ENCODE measurements around the gene ENPP1. TPM values are rescaled to one million over a fixed set of nuclear protein-coding genes. Genes with fewer than 3 reads are reported as not detected.
"Not testable (repeated sequence)": the region's sequence is repeated elsewhere in the genome, so short reads cannot be mapped to it uniquely, and the experiment has no call there.

The ENPP1 gene
- total RNA-seq, 2 experiments from 2014 or later, result 0.19 TPM; not detected in 1

GRCh38 chr6:131840936-131841583 is 33.2 kb downstream of the ENPP1 start:
- Mint-ChIP-seq H3K27me3 (ENCODE audit: low read depth) (peaks cover 15% of the 10 kb centered on the region), H3K4me1 (ENCODE audit: low read depth) (no peaks in the 10 kb centered on the region), H3K9me3 (no peaks in the 10 kb centered on the region), H3K36me3 (ENCODE audit: low read depth) (no peaks in the 10 kb centered on the region), H3K4me3 (no peak overlapping the region), H3K27ac (no peak overlapping the region)
- CTCF ChIA-PET, result interaction anchor here (1.6 kb wide), 1 partner anchor 69 kb away, joined by 3 read pairs; no protein-coding TSS in a partner anchor
- intact Hi-C loops (cut with micrococcal nuclease), result no loop called here
- no peak for DNase-seq

GRCh38 chr6:131843768-131844167 is 35.9 kb downstream of the ENPP1 start:
- H3K27ac Mint-ChIP-seq, result no peak overlapping the region
- CTCF ChIA-PET, result no interaction called here
- intact Hi-C loops (cut with micrococcal nuclease), result no loop called here
- H3K4me1 Mint-ChIP-seq (ENCODE audit: low read depth), result no peaks in the 10 kb centered on the region
- no peaks in the 10 kb centered on the region for H3K9me3 Mint-ChIP-seq
- no peak for DNase-seq
- peaks cover 10% of the 10 kb centered on the region for H3K27me3 Mint-ChIP-seq (ENCODE audit: low read depth)
- H3K36me3 Mint-ChIP-seq (ENCODE audit: low read depth), result no peaks in the 10 kb centered on the region
- no peak overlapping the region for H3K4me3 Mint-ChIP-seq

GRCh38 chr6:131844243-131844841 is 36.5 kb downstream of the ENPP1 start:
- no peak overlapping the region for H3K27ac Mint-ChIP-seq
- no peak for DNase-seq
- no peaks in the 10 kb centered on the region for H3K4me1 Mint-ChIP-seq (ENCODE audit: low read depth)
- no peaks in the 10 kb centered on the region for H3K36me3 Mint-ChIP-seq (ENCODE audit: low read depth)
- H3K27me3 Mint-ChIP-seq (ENCODE audit: low read depth), result peaks cover 13% of the 10 kb centered on the region
- CTCF ChIA-PET, result no interaction called here
- no peak overlapping the region for H3K4me3 Mint-ChIP-seq
- intact Hi-C loops (cut with micrococcal nuclease), result no loop called here
- no peaks in the 10 kb centered on the region for H3K9me3 Mint-ChIP-seq

GRCh38 chr6:131846023-131846663 is 38.3 kb downstream of the ENPP1 start:
- Mint-ChIP-seq H3K4me3 (no peak overlapping the region), H3K36me3 (ENCODE audit: low read depth) (no peaks in the 10 kb centered on the region), H3K9me3 (no peaks in the 10 kb centered on the region), H3K4me1 (ENCODE audit: low read depth) (no peaks in the 10 kb centered on the region), H3K27ac (no peak overlapping the region), H3K27me3 (ENCODE audit: low read depth) (peaks cover 13% of the 10 kb centered on the region)
- intact Hi-C loops (cut with micrococcal nuclease), result no loop called here
- CTCF ChIA-PET, result no interaction called here
- DNase-seq, result no peak

DNA sequence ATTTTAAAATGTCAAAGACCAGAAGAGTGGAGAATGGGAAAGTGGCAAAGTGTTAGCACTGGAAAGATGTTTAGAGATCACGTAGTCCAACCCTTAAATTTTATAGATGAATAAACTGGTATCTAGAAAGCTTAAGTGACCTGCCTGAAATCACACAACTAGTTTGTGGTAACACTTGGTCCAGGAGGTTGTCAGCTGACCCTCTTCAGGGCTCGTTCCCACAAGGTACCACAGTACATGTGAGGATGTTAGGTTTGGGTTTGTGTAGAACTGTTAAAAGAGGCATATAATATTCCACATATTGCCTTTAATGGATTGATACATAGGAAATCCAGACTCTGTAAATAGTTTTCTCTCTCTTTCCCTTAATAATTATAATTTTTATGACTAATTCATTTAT is 39.1 kb downstream of the ENPP1 start:
- intact Hi-C loops (cut with micrococcal nuclease), result no loop called here
- H3K4me3 Mint-ChIP-seq, result no peak overlapping the region
- H3K27me3 Mint-ChIP-seq (ENCODE audit: low read depth), result peaks cover 13% of the 10 kb centered on the region
- CTCF ChIA-PET, result no interaction called here
- H3K4me1 Mint-ChIP-seq (ENCODE audit: low read depth), result no peaks in the 10 kb centered on the region
- no peak for DNase-seq
- H3K9me3 Mint-ChIP-seq, result no peaks in the 10 kb centered on the region
- no peaks in the 10 kb centered on the region for H3K36me3 Mint-ChIP-seq (ENCODE audit: low read depth)
- no peak overlapping the region for H3K27ac Mint-ChIP-seq

- CTCF ChIA-PET, result no interaction called here
- Mint-ChIP-seq H3K4me1 (ENCODE audit: low read depth) (no peaks in the 10 kb centered on the region), H3K4me3 (no peak overlapping the region), H3K36me3 (ENCODE audit: low read depth) (no peaks in the 10 kb centered on the region), H3K9me3 (no peaks in the 10 kb centered on the region), H3K27me3 (ENCODE audit: low read depth) (peaks cover 7% of the 10 kb centered on the region), H3K27ac (no peak overlapping the region)
- no peak for DNase-seq
- intact Hi-C loops (cut with micrococcal nuclease), result no loop called here
These were observed 42.0 kb downstream of the ENPP1 start for GRCh38 chr6:131849799-131850198.

DNA sequence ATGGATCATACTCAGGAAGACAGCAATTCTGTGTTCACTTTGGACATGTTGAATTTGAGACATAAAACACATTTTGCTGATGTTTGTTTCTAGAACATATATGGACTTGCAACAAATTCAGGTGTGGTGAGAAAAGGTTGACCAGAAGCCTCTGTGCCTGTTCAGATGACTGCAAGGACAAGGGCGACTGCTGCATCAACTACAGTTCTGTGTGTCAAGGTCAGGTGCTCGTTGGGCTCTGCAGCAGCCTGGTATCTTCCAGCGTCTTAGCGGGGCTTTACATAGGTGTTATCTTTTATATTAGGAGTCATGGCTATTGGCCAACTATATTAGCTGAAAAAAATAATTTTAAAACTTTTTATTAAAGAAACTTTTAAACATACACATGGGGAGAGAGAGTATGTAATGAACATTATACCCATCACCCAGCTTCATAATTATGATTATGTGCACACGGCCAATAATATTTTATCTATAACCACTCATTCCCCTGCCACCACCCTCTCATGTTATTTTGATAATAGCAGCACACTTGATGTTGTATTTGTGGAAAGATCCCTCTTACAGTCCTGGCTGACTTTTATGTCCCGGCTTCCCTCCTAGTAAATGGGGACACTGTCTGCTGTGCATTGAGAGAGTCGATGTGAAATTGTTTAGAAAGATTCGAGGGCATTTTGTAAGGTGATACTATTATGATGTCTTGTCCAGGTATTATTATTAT is 43.4 kb downstream of the ENPP1 start:
- no peaks in the 10 kb centered on the region for H3K9me3 Mint-ChIP-seq
- intact Hi-C loops (cut with micrococcal nuclease), result no loop called here
- no peaks in the 10 kb centered on the region for H3K4me1 Mint-ChIP-seq (ENCODE audit: low read depth)
- DNase-seq, result no peak
- H3K4me3 Mint-ChIP-seq, result no peak overlapping the region
- no peak overlapping the region for H3K27ac Mint-ChIP-seq
- CTCF ChIA-PET, result interaction anchor here (1.1 kb wide), 1 partner anchor 13 kb away, joined by 3 read pairs; no protein-coding TSS in a partner anchor
- H3K36me3 Mint-ChIP-seq (ENCODE audit: low read depth), result no peaks in the 10 kb centered on the region
- H3K27me3 Mint-ChIP-seq (ENCODE audit: low read depth), result peaks cover 4% of the 10 kb centered on the region

DNA sequence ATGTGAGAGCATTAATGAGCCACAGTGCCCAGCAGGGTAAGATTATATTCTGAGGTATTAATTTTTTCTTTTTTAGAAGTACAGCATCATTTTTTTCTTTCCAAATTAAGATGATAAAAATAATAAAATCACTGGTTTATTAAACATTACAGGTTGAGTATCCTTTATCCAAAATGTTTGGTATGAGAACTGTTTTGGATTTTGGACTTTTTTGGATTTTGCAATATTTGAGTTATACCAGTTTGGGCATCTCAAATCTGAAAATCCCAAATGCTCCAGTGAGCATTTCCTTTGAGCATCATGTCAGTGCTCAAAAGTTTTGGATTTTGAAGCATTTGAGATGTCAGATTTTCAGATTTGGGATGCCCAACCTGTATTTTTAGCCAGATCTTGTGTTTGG is 44.4 kb downstream of the ENPP1 start:
- CTCF ChIA-PET, result no interaction called here
- Mint-ChIP-seq H3K4me1 (ENCODE audit: low read depth) (no peaks in the 10 kb centered on the region), H3K9me3 (no peaks in the 10 kb centered on the region), H3K27ac (no peak overlapping the region), H3K36me3 (ENCODE audit: low read depth) (no peaks in the 10 kb centered on the region), H3K4me3 (no peak overlapping the region), H3K27me3 (ENCODE audit: low read depth) (peaks cover 4% of the 10 kb centered on the region)
- DNase-seq, result no peak
- intact Hi-C loops (cut with micrococcal nuclease), result no loop called here

- Mint-ChIP-seq H3K4me1 (ENCODE audit: low read depth) (no peaks in the 10 kb centered on the region), H3K27ac (no peak overlapping the region), H3K27me3 (ENCODE audit: low read depth) (no peaks in the 10 kb centered on the region), H3K4me3 (no peak overlapping the region), H3K9me3 (no peaks in the 10 kb centered on the region), H3K36me3 (ENCODE audit: low read depth) (no peaks in the 10 kb centered on the region)
- DNase-seq, result no peak
- CTCF ChIA-PET, result no interaction called here
- intact Hi-C loops (cut with micrococcal nuclease), result no loop called here
These were observed 47.0 kb downstream of the ENPP1 start for GRCh38 chr6:131854803-131855202.

- Mint-ChIP-seq H3K36me3 (ENCODE audit: low read depth) (no peaks in the 10 kb centered on the region), H3K9me3 (no peaks in the 10 kb centered on the region), H3K27me3 (ENCODE audit: low read depth) (peaks cover 7% of the 10 kb centered on the region), H3K4me1 (ENCODE audit: low read depth) (no peaks in the 10 kb centered on the region), H3K27ac (no peak overlapping the region), H3K4me3 (no peak overlapping the region)
- DNase-seq, result no peak
- intact Hi-C loops (cut with micrococcal nuclease), result no loop called here
- CTCF ChIA-PET, result no interaction called here
These were observed 51.1 kb downstream of the ENPP1 start for GRCh38 chr6:131858765-131859415.

DNA sequence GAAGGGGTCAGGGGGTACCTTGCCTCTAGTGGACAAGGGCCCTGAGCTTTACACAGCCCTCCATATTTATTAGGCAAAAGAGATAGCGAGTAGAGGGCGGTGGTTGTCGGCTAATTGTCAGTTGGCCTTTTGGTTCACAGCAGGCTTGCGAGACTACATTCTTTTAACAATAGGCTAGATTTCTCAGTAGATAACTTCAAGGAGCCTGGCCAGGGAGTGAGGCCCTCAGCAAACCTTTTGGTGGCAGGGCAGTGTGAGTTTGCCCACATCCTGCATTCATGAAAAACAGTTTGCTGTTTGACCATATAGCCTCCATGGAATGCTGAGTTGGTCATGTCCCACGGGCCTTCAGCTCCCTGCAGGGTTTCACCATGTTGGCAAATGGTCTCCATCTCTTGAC is 51.8 kb downstream of the ENPP1 start:
- H3K4me1 Mint-ChIP-seq (ENCODE audit: low read depth); H3K4me3 Mint-ChIP-seq; DNase-seq; H3K9me3 Mint-ChIP-seq; H3K36me3 Mint-ChIP-seq (ENCODE audit: low read depth); H3K27me3 Mint-ChIP-seq (ENCODE audit: low read depth); intact Hi-C loops (cut with micrococcal nuclease); H3K27ac Mint-ChIP-seq; CTCF ChIA-PET: not testable (repeated sequence)

- H3K36me3 Mint-ChIP-seq (ENCODE audit: low read depth), result no peaks in the 10 kb centered on the region
- CTCF ChIA-PET, result no interaction called here
- no peak overlapping the region for H3K27ac Mint-ChIP-seq
- DNase-seq, result no peak
- no peak overlapping the region for H3K4me3 Mint-ChIP-seq
- H3K9me3 Mint-ChIP-seq, result no peaks in the 10 kb centered on the region
- peaks cover 10% of the 10 kb centered on the region for H3K27me3 Mint-ChIP-seq (ENCODE audit: low read depth)
- intact Hi-C loops (cut with micrococcal nuclease), result no loop called here
- H3K4me1 Mint-ChIP-seq (ENCODE audit: low read depth), result no peaks in the 10 kb centered on the region
These were observed 53.6 kb downstream of the ENPP1 start for GRCh38 chr6:131861381-131861780.

All from activated naive CD4-positive, alpha-beta T cell treated with anti-CD3 and anti-CD28 coated beads for 36 hours (primary cell).